Measurements from ENCODE around the gene DMXL2. TPM values are rescaled to one million over a fixed set of nuclear protein-coding genes. Genes with fewer than 3 reads are reported as not detected.

The DMXL2 gene
- total RNA-seq, 4 donors from 2014 or later, result 17.5 to 111 (median 29.1) TPM

DNA sequence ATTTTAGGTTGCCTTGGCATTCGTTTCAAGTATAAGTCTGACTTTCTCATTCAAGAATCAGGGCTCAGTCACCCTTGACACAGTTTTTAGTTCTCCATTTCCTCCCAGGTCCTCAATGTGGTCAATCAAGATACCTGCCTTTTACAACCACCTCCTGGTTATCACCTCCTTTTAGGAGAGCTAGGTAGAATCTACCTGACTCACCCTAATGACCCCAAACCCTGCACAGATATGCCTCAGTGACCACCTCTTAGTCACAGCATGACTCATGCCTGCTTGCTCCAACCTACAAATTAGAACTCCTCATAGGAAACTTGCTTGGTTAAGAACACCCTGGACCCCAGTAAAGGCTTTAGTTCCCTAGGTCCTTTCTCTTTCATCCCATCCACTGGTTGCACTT is 22.5 kb downstream of the DMXL2 start:
- Histone ChIP-seq H3K4me3 (no peak overlapping the region), H3K9me3 (no peaks in the 10 kb centered on the region), H3K36me3 (no peaks in the 10 kb centered on the region), H3K27me3 (no peaks in the 10 kb centered on the region), H3K4me1 (no peaks in the 10 kb centered on the region), H3K27ac (no peak overlapping the region)
- no peak for ATAC-seq
- TF ChIP-seq CTCF (IDR thresholded peaks at IDR 0.05), result no peak
- TF ChIP-seq POLR2A (IDR thresholded peaks at IDR 0.05), result no peak
- TF ChIP-seq POLR2AphosphoS5 (IDR thresholded peaks at IDR 0.05), result no peak
- TF ChIP-seq EP300 (IDR thresholded peaks at IDR 0.05), result no peak
- WGBS, 2 donors (ENCODE audit: low coverage in 1 of 2), result 70 to 79% methylated on average over 1 of the region's 1 CpG

- no peak overlapping the region for H3K27ac ChIP-seq
- WGBS, 2 donors (ENCODE audit: low coverage in 1 of 2), result 79 to 100% methylated on average over 2 of the region's 2 CpGs
- H3K9me3 ChIP-seq, result peaks cover 0 to 12% (median 0%) of the 10 kb centered on the region in 3 donors
- no peaks in the 10 kb centered on the region for H3K27me3 ChIP-seq
- no peak overlapping the region for H3K4me3 ChIP-seq
- no peaks in the 10 kb centered on the region for H3K4me1 ChIP-seq
- TF ChIP-seq POLR2A (IDR thresholded peaks at IDR 0.05) (no peak), EP300 (IDR thresholded peaks at IDR 0.05) (no peak), CTCF (IDR thresholded peaks at IDR 0.05) (no peak), POLR2AphosphoS5 (IDR thresholded peaks at IDR 0.05) (no peak)
- ATAC-seq, result no peak
- no peaks in the 10 kb centered on the region for H3K36me3 ChIP-seq
These were observed 32.5 kb downstream of the DMXL2 start for GRCh38 chr15:51589881-51590568.

DNA sequence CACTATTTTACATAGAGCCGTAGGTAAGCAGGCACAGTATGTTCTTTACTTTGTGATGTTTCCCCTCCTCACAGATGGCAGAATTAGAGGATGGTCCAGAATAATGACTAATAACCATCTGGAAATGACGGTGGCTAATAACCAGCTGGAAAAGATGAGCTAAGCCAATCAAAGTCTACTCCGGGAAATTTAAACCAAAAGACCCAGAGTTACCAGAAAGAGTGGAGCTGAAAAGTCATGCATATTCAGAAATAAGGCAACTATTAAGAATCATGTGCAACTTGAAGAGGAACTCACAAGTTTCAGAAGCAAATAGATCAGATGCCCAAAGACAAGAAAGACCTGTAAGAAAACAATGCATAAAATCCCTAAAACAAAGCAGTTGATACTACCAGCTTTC is 33.6 kb downstream of the DMXL2 start:
- H3K27ac ChIP-seq, result no peak overlapping the region
- H3K36me3 ChIP-seq, result no peaks in the 10 kb centered on the region
- peaks cover 0 to 12% (median 0%) of the 10 kb centered on the region in 3 donors for H3K9me3 ChIP-seq
- H3K4me3 ChIP-seq, result no peak overlapping the region
- no peak for ATAC-seq
- TF ChIP-seq CTCF (IDR thresholded peaks at IDR 0.05), result no peak
- no peak for TF ChIP-seq POLR2A (IDR thresholded peaks at IDR 0.05)
- no peak for TF ChIP-seq EP300 (IDR thresholded peaks at IDR 0.05)
- no peak for TF ChIP-seq POLR2AphosphoS5 (IDR thresholded peaks at IDR 0.05)
- H3K27me3 ChIP-seq, result no peaks in the 10 kb centered on the region
- WGBS, 2 donors (ENCODE audit: low coverage in 1 of 2), result 90 to 100% methylated on average over 1 to 3 of the region's 3 CpGs
- H3K4me1 ChIP-seq, result no peaks in the 10 kb centered on the region

- peaks cover 0 to 13% (median 0%) of the 10 kb centered on the region in 3 donors for H3K9me3 ChIP-seq
- no peak for ATAC-seq
- no peaks in the 10 kb centered on the region for H3K27me3 ChIP-seq
- H3K4me3 ChIP-seq, result no peak overlapping the region
- no peaks in the 10 kb centered on the region for H3K4me1 ChIP-seq
- no peak overlapping the region for H3K27ac ChIP-seq
- WGBS, 2 donors (ENCODE audit: low coverage in 1 of 2), result 86 to 89% methylated on average over 5 of the region's 5 CpGs
- no peaks in the 10 kb centered on the region for H3K36me3 ChIP-seq
- TF ChIP-seq EP300 (IDR thresholded peaks at IDR 0.05), result no peak
- no peak for TF ChIP-seq POLR2AphosphoS5 (IDR thresholded peaks at IDR 0.05)
- no peak for TF ChIP-seq POLR2A (IDR thresholded peaks at IDR 0.05)
- no peak for TF ChIP-seq CTCF (IDR thresholded peaks at IDR 0.05)
These were observed 36.6 kb downstream of the DMXL2 start for GRCh38 chr15:51585986-51586385.

- no peak overlapping the region for H3K4me3 ChIP-seq
- no peak for ATAC-seq
- no peaks in the 10 kb centered on the region for H3K27me3 ChIP-seq
- peaks cover 0 to 8% (median 0%) of the 10 kb centered on the region in 3 donors for H3K4me1 ChIP-seq
- peaks cover 0 to 8% (median 0%) of the 10 kb centered on the region in 3 donors for H3K9me3 ChIP-seq
- no peak overlapping the region for H3K27ac ChIP-seq
- WGBS, 2 donors (ENCODE audit: low coverage in 1 of 2), result 93 to 100% methylated on average over 1 to 3 of the region's 4 CpGs
- TF ChIP-seq CTCF (IDR thresholded peaks at IDR 0.05) (no peak), POLR2AphosphoS5 (IDR thresholded peaks at IDR 0.05) (no peak), POLR2A (IDR thresholded peaks at IDR 0.05) (no peak), EP300 (IDR thresholded peaks at IDR 0.05) (no peak)
- H3K36me3 ChIP-seq, result no peaks in the 10 kb centered on the region
These were observed 41.6 kb downstream of the DMXL2 start for GRCh38 chr15:51580982-51581381.
